ENCODE measurements around the gene FOXN1.
"Not testable (repeated sequence)": the region's sequence is repeated elsewhere in the genome, so short reads cannot be mapped to it uniquely, and the experiment has no call there.

GRCh38 chr17:28468033-28468735 lies 38.0 kb upstream of the FOXN1 start:
- TF ChIP-seq, protein P1, sequence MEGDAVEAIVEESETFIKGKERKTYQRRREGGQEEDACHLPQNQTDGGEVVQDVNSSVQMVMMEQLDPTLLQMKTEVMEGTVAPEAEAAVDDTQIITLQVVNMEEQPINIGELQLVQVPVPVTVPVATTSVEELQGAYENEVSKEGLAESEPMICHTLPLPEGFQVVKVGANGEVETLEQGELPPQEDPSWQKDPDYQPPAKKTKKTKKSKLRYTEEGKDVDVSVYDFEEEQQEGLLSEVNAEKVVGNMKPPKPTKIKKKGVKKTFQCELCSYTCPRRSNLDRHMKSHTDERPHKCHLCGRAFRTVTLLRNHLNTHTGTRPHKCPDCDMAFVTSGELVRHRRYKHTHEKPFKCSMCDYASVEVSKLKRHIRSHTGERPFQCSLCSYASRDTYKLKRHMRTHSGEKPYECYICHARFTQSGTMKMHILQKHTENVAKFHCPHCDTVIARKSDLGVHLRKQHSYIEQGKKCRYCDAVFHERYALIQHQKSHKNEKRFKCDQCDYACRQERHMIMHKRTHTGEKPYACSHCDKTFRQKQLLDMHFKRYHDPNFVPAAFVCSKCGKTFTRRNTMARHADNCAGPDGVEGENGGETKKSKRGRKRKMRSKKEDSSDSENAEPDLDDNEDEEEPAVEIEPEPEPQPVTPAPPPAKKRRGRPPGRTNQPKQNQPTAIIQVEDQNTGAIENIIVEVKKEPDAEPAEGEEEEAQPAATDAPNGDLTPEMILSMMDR (conservative IDR thresholded peaks at IDR 0.05 in 1 of 2, IDR thresholded peaks at IDR 0.05 in 1 of 2; ENCODE audit: low read depth in 1 of 2, low read length in 2 of 2) = not testable (repeated sequence)
- not testable (repeated sequence) for TF ChIP-seq EZH2 (IDR thresholded peaks at IDR 0.05; ENCODE audit: low read length, missing control alignments)

All from fibroblast of lung (primary cell).